ENCODE results near the gene FAM76A.

Gene FAM76A

GRCh38 chr1:27745466-27745865, 19.7 kb downstream of the FAM76A start:
- no peak for TF ChIP-seq NFIC (IDR thresholded peaks at IDR 0.05)
- TF ChIP-seq REST (IDR thresholded peaks at IDR 0.05; ENCODE audit: low read depth): no peak
- no peak for TF ChIP-seq CREB1 (IDR thresholded peaks at IDR 0.05; ENCODE audit: low read depth)
- TF ChIP-seq TEAD4 (IDR thresholded peaks at IDR 0.05): no peak
- no peak for TF ChIP-seq RAD21 (IDR thresholded peaks at IDR 0.05; ENCODE audit: low read depth)
- TF ChIP-seq USF1 (IDR thresholded peaks at IDR 0.05): no peak
- TF ChIP-seq EP300 (IDR thresholded peaks at IDR 0.05; ENCODE audit: borderline replicate concordance): no peak
- no peak for TF ChIP-seq FOXM1 (IDR thresholded peaks at IDR 0.05; ENCODE audit: borderline replicate concordance, low read depth)
- no peak for TF ChIP-seq MAX (IDR thresholded peaks at IDR 0.05)
- no peak for TF ChIP-seq TAF1 (IDR thresholded peaks at IDR 0.05; ENCODE audit: low read depth)
- no peak for TF ChIP-seq YY1 (IDR thresholded peaks at IDR 0.05; ENCODE audit: low read depth)

GRCh38 chr1:27752360-27752759, 26.6 kb downstream of the FAM76A start:
- TF ChIP-seq USF1 (IDR thresholded peaks at IDR 0.05) (no peak), TAF1 (IDR thresholded peaks at IDR 0.05; ENCODE audit: low read depth) (no peak), CEBPB (IDR thresholded peaks at IDR 0.05) (no peak), TEAD4 (IDR thresholded peaks at IDR 0.05) (no peak), EGR1 (IDR thresholded peaks at IDR 0.05) (no peak), FOXM1 (IDR thresholded peaks at IDR 0.05; ENCODE audit: borderline replicate concordance, low read depth) (no peak), MAX (IDR thresholded peaks at IDR 0.05) (no peak), RAD21 (IDR thresholded peaks at IDR 0.05; ENCODE audit: low read depth) (no peak), TCF12 (IDR thresholded peaks at IDR 0.05; ENCODE audit: low read depth) (no peak), NFIC (IDR thresholded peaks at IDR 0.05) (no peak), YY1 (IDR thresholded peaks at IDR 0.05; ENCODE audit: low read depth) (no peak), EP300 (IDR thresholded peaks at IDR 0.05; ENCODE audit: borderline replicate concordance) (no peak), CREB1 (IDR thresholded peaks at IDR 0.05; ENCODE audit: low read depth) (no peak), REST (IDR thresholded peaks at IDR 0.05; ENCODE audit: low read depth) (no peak), ZBTB7A (IDR thresholded peaks at IDR 0.05; ENCODE audit: low read depth) (no peak)

- no peak for TF ChIP-seq EP300 (IDR thresholded peaks at IDR 0.05; ENCODE audit: borderline replicate concordance)
Measured at GRCh38 chr1:27755286-27755685, 29.5 kb downstream of the FAM76A start.

GRCh38 chr1:27755865-27756264, 30.1 kb downstream of the FAM76A start:
- TF ChIP-seq MAX (IDR thresholded peaks at IDR 0.05) (no peak), TAF1 (IDR thresholded peaks at IDR 0.05; ENCODE audit: low read depth) (no peak), USF1 (IDR thresholded peaks at IDR 0.05) (no peak)

- TF ChIP-seq USF1 (IDR thresholded peaks at IDR 0.05): no peak
- no peak for TF ChIP-seq TCF12 (IDR thresholded peaks at IDR 0.05; ENCODE audit: low read depth)
- no peak for TF ChIP-seq ZBTB7A (IDR thresholded peaks at IDR 0.05; ENCODE audit: low read depth)
- no peak for TF ChIP-seq NFIC (IDR thresholded peaks at IDR 0.05)
- no peak for TF ChIP-seq YY1 (IDR thresholded peaks at IDR 0.05; ENCODE audit: low read depth)
- no peak for TF ChIP-seq FOXM1 (IDR thresholded peaks at IDR 0.05; ENCODE audit: borderline replicate concordance, low read depth)
- TF ChIP-seq CREB1 (IDR thresholded peaks at IDR 0.05; ENCODE audit: low read depth): no peak
- no peak for TF ChIP-seq EGR1 (IDR thresholded peaks at IDR 0.05)
- TF ChIP-seq REST (IDR thresholded peaks at IDR 0.05; ENCODE audit: low read depth): no peak
Measured at GRCh38 chr1:27759236-27759635, 33.5 kb downstream of the FAM76A start.
